Germinal center (tissue), 1 donor: ENCODE data around the gene TMTC2.
"Not testable (repeated sequence)": the region's sequence is repeated elsewhere in the genome, so short reads cannot be mapped to it uniquely, and the experiment has no call there.

Experiments used
- DNase-seq: peaks from one replicate; pipeline ENCODE4 v3.0.0; 2012; ENCODE audit warnings: mixed read lengths, low spot score

The TMTC2 gene

GRCh38 chr12:83082690-83083276 lies 396.1 kb downstream of the TMTC2 start:
- no peak for DNase-seq

- no peak for DNase-seq
These were observed 396.9 kb downstream of the TMTC2 start for GRCh38 chr12:83083616-83084015.

GRCh38 chr12:83084516-83085234 lies 398.0 kb downstream of the TMTC2 start:
- no peak for DNase-seq

GRCh38 chr12:83086023-83086422 lies 399.3 kb downstream of the TMTC2 start:
- no peak for DNase-seq

- no peak for DNase-seq
These were observed 402.9 kb downstream of the TMTC2 start for GRCh38 chr12:83089575-83089974.

GRCh38 chr12:83092129-83092528 lies 405.4 kb downstream of the TMTC2 start:
- no peak for DNase-seq

- DNase-seq = no peak
These were observed 405.9 kb downstream of the TMTC2 start for GRCh38 chr12:83092606-83093005.

- DNase-seq = no peak
These were observed 406.7 kb downstream of the TMTC2 start for GRCh38 chr12:83093426-83093825.

GRCh38 chr12:83097643-83098342 lies 411.1 kb downstream of the TMTC2 start:
- DNase-seq = no peak

GRCh38 chr12:83099436-83099835 lies 412.7 kb downstream of the TMTC2 start:
- DNase-seq = no peak

GRCh38 chr12:83102499-83102898 lies 415.8 kb downstream of the TMTC2 start:
- DNase-seq = no peak

GRCh38 chr12:83106873-83107272 lies 420.2 kb downstream of the TMTC2 start:
- no peak for DNase-seq

- DNase-seq = no peak
These were observed 423.7 kb downstream of the TMTC2 start for GRCh38 chr12:83110424-83110823.

GRCh38 chr12:83113945-83114344 lies 427.2 kb downstream of the TMTC2 start:
- DNase-seq = no peak

GRCh38 chr12:83114966-83115365 lies 428.3 kb downstream of the TMTC2 start:
- DNase-seq = no peak

- DNase-seq = not testable (repeated sequence)
These were observed 431.2 kb downstream of the TMTC2 start for GRCh38 chr12:83117926-83118325.

GRCh38 chr12:83121897-83122622 lies 435.4 kb downstream of the TMTC2 start:
- no peak for DNase-seq

GRCh38 chr12:83122623-83122934 lies 435.9 kb downstream of the TMTC2 start:
- no peak for DNase-seq

GRCh38 chr12:83123039-83123438 lies 436.3 kb downstream of the TMTC2 start:
- no peak for DNase-seq

- no peak for DNase-seq
These were observed 441.8 kb downstream of the TMTC2 start for GRCh38 chr12:83128540-83128939.

- no peak for DNase-seq
These were observed 443.5 kb downstream of the TMTC2 start for GRCh38 chr12:83130178-83130577.

GRCh38 chr12:83132360-83132759 lies 445.7 kb downstream of the TMTC2 start:
- DNase-seq = no peak

GRCh38 chr12:83136411-83136810 lies 449.7 kb downstream of the TMTC2 start:
- DNase-seq = no peak
